GM12891 (cell line): ENCODE results near the gene GDAP2.

Experiments used
- PAX5 ChIP-seq: IDR thresholded peaks from 2 replicates; pipeline ENCODE4 v1.6.1; 2011; ENCODE audit warnings: low read length, moderate library complexity, mild to moderate bottlenecking; ENCODE audit not compliant: insufficient read depth, severe bottlenecking
- POLR2A ChIP-seq: IDR thresholded peaks from 2 replicates; pipeline ENCODE4 v1.6.1; 2011; ENCODE audit warnings: low read depth, low read length, control low read depth
- POLR2AphosphoS5 ChIP-seq: IDR thresholded peaks from 2 replicates; pipeline ENCODE4 v1.6.1; 2011; ENCODE audit warnings: low read depth, low read length, control low read depth
- SPI1 ChIP-seq: IDR thresholded peaks from 2 replicates; pipeline ENCODE4 v1.6.1; 2011; ENCODE audit warnings: low read depth, low read length, control low read depth
- TAF1 ChIP-seq: IDR thresholded peaks from 2 replicates; pipeline ENCODE4 v1.6.1; 2011; ENCODE audit warnings: low read depth, low read length, control low read depth

DNA sequence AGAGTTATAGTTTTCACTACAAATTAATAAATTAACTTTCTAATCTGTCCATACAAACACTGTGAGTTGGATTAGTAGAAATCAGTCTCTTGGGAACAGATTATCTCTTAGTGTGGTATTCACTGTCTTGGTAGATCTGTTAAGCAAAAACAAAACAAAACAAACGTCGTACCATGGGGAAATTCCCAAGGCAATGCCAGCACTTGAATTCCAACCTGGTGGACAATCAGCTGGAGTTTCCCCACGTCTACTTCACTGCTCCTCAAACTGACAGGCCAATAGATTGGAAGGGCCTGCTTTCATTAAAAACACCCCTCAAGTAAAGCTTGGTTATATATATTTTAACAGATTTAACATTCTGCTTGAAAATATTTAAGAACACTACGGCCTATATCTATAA lies 31.9 kb downstream of the GDAP2 start:
- no peak for TF ChIP-seq POLR2AphosphoS5
- no peak for TF ChIP-seq SPI1
- no peak for TF ChIP-seq POLR2A
- TF ChIP-seq TAF1: no peak
- no peak for TF ChIP-seq PAX5
